WERI-Rb-1 (cell line): Measurements from ENCODE around the gene SYNDIG1.

Experiments used
- DNase-seq: peaks from one replicate; pipeline ENCODE4 v3.0.0-alpha.2; 2020
- H3K27ac ChIP-seq: fragments of 250-450 bp; sonication (Bioruptor Pico); 2 replicates; pipeline ENCODE4 v1.5.1; 2020; ENCODE audit warnings: mild to moderate bottlenecking, moderate library complexity
- H3K27me3 ChIP-seq: fragments of 250-450 bp; sonication (Bioruptor Pico); 2 replicates; pipeline ENCODE4 v1.5.1; 2021; ENCODE audit warnings: mild to moderate bottlenecking, low read depth, moderate library complexity; ENCODE audit not compliant: insufficient read depth, severe bottlenecking
- H3K36me3 ChIP-seq: fragments of 250-450 bp; sonication (Bioruptor Pico); 2 replicates; pipeline ENCODE4 v1.5.1; 2020; ENCODE audit warnings: mild to moderate bottlenecking, moderate library complexity
- H3K4me3 ChIP-seq: 2 replicates; pipeline ENCODE4 v1.5.1; 2011; ENCODE audit warnings: low read depth, mild to moderate bottlenecking, control low read depth, low read length
- H3K9me3 ChIP-seq: fragments of 250-450 bp; sonication (Bioruptor Pico); 2 replicates; pipeline ENCODE4 v1.5.1; 2021; ENCODE audit warnings: mild to moderate bottlenecking, moderate library complexity; ENCODE audit not compliant: severe bottlenecking
- TF ChIP-seq, protein P1 (sequence below): IDR thresholded peaks from 2 replicates; pipeline ENCODE4 v1.5.1; 2011; ENCODE audit warnings: low read depth, mild to moderate bottlenecking, control low read depth, inconsistent platforms, low read length

Gene SYNDIG1

DNA sequence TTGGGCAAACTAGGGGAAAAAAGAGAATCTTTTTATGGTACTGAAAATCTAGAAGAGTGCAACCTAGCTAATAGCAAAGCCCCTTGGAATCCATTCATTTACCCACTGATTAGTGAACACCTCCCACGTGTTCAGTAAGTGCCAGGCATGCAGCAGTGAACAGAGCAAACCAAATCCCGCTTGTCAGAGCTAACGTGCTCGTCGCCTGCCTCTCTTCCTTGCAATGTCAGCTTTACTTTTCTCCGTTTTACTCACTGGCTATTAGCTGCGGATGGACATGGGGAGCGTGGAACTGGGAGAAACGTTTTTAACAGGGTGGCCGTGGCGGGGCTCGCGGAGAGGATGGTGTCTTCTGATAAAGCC is 120.4 kb downstream of the SYNDIG1 start:
- no peaks in the 10 kb centered on the region for H3K27me3 ChIP-seq
- DNase-seq: no peak
- no peaks in the 10 kb centered on the region for H3K9me3 ChIP-seq
- TF ChIP-seq, protein P1, sequence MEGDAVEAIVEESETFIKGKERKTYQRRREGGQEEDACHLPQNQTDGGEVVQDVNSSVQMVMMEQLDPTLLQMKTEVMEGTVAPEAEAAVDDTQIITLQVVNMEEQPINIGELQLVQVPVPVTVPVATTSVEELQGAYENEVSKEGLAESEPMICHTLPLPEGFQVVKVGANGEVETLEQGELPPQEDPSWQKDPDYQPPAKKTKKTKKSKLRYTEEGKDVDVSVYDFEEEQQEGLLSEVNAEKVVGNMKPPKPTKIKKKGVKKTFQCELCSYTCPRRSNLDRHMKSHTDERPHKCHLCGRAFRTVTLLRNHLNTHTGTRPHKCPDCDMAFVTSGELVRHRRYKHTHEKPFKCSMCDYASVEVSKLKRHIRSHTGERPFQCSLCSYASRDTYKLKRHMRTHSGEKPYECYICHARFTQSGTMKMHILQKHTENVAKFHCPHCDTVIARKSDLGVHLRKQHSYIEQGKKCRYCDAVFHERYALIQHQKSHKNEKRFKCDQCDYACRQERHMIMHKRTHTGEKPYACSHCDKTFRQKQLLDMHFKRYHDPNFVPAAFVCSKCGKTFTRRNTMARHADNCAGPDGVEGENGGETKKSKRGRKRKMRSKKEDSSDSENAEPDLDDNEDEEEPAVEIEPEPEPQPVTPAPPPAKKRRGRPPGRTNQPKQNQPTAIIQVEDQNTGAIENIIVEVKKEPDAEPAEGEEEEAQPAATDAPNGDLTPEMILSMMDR: no peak
- no peak overlapping the region for H3K4me3 ChIP-seq
- no peak overlapping the region for H3K27ac ChIP-seq
- peaks cover 6% of the 10 kb centered on the region for H3K36me3 ChIP-seq

DNA sequence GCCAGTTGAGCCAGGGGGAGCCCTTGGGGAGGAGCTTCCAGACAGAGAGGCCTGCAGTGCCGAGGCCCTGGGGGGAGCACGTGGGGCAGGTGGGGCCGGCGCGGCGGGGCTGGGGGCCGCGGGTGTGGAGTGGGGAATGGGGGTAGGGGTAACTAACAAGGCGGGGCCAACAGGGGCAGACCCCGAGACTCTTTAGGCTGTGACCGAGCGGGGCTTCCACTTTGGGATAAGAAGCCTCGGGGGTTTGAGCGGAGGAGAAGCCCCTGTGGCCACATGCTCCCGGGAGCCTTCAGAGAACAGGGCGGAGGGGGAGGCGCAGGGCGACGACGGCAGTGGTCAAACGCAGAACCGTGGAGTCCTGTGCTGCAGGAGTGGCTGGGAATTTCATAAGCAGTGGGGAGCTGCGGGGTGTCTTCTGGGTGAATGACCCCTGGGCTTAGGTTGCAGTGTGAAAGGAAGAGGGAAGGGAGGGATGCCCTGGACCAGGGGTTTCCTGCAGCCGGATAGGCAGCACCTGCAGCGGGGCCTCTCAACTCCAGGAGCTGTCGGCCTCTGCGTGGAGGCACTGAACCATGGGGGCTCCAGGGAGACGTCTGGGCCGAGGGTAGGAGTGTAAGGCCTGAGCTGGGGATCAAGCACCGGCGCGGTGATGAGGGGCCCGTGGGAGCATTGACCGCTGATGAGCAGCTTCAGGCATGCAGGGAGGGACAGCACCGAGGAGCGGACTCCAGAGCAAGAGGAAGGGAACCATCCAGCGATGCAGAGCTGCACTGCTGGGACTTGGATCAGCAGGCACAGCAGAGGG is 121.0 kb downstream of the SYNDIG1 start:
- TF ChIP-seq, protein P1: no peak
- H3K9me3 ChIP-seq: no peaks in the 10 kb centered on the region
- no peaks in the 10 kb centered on the region for H3K27me3 ChIP-seq
- peaks cover 6% of the 10 kb centered on the region for H3K36me3 ChIP-seq
- no peak for DNase-seq
- H3K4me3 ChIP-seq: no peak overlapping the region
- H3K27ac ChIP-seq: no peak overlapping the region

DNA sequence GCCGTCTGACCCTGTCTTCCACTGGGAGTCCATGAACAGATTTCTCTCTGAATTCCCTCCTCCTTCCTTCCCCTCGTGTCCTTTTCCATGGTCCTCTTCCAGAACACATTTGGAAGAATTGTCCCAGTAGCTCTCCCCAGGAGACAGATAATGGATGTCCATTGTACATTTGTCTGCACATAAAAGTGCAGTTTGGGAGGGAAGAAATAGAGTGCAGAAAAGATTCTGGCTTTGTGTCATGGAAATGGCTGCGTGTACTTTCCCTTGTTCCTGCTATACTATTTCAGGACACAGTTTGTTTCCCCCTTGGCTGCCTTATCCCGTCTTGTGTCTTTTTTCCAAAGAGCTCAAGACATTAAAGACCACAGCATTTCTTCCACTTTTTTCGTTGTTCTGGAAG is 127.6 kb downstream of the SYNDIG1 start:
- Histone ChIP-seq H3K36me3 (peaks cover 6% of the 10 kb centered on the region), H3K9me3 (peaks cover 4% of the 10 kb centered on the region), H3K4me3 (no peak overlapping the region), H3K27ac (no peak overlapping the region), H3K27me3 (no peaks in the 10 kb centered on the region)
- DNase-seq: no peak
- TF ChIP-seq, protein P1: no peak

DNA sequence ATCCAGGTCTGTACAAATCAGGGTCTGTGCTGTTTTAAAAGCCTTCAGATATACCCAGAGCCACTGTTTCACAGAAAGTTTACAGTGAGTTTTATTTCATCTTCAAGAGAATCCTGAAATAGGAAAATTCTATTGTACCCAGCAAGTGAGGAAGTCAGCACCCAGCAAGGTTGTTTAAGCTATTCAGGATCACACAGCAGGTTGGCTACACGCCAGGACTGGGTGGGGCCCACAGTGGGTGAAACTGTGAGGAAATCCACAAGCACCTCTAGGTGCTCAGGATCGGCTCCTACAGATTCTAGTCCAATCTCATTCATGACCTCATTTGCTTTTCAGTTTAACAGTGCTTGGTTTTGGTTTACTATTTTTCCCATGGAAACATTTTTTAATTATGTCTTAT is 128.9 kb downstream of the SYNDIG1 start:
- DNase-seq: no peak
- Histone ChIP-seq H3K9me3 (peaks cover 4% of the 10 kb centered on the region), H3K27ac (no peak overlapping the region), H3K36me3 (no peaks in the 10 kb centered on the region; the same call in none of the 2 replicates), H3K27me3 (no peaks in the 10 kb centered on the region), H3K4me3 (no peak overlapping the region)
- TF ChIP-seq, protein P1: no peak

DNA sequence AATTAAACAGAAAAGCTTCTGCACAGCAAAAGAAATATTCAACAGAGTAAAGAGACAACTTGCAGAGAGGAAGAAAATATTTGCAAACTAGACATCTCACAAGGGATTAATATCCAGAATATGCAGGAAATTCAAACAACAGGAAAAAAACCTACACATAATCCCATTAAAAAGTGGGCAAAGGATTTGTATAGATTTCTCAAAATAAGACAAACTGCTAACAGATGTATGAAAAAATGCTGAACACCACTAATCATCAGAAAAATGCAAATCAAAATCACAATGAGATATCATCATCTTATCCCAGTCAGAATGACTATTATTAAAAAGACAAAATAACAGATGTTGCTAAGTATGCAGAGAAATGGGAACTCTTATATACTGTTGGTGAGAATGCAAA is 129.6 kb downstream of the SYNDIG1 start:
- TF ChIP-seq, protein P1: no peak
- Histone ChIP-seq H3K9me3 (peaks cover 4% of the 10 kb centered on the region), H3K36me3 (no peaks in the 10 kb centered on the region; the same call in 1 of the 2 replicates), H3K4me3 (no peak overlapping the region), H3K27me3 (no peaks in the 10 kb centered on the region), H3K27ac (no peak overlapping the region)
- DNase-seq: no peak

DNA sequence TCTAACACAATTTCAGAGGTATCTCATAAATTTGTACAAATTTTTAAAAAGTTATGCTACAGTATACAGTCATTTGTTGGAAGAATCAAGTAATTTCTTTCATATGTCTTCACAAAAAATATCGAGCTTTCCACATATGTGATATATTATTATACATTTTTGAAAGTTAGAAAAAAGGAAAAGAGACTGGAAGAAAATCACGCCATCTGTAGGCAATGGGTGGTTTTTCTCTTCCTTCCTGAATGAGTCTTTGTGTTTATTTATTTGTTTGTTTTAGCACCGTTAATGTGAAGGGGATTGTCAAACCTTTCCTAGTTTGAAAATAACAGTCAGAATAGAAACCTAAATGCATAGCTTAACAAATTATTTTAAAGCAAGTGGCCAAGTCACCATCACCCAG is 130.6 kb downstream of the SYNDIG1 start:
- peaks cover 4% of the 10 kb centered on the region for H3K9me3 ChIP-seq
- TF ChIP-seq, protein P1: no peak
- H3K27ac ChIP-seq: no peak overlapping the region
- no peaks in the 10 kb centered on the region; the same call in 1 of the 2 replicates for H3K36me3 ChIP-seq
- DNase-seq: no peak
- no peaks in the 10 kb centered on the region for H3K27me3 ChIP-seq
- H3K4me3 ChIP-seq: no peak overlapping the region
